Esophagus (tissue), 2 donors: Measurements from ENCODE around the gene C4orf54. TPM values are rescaled to one million over a fixed set of nuclear protein-coding genes. Genes with fewer than 3 reads are reported as not detected.

Source experiments
- H3K27ac ChIP-seq, 2 donors: one replicate each; pipeline ENCODE4 v1.5.1; 2013; ENCODE audit warnings: low read depth in 2 of 2, mild to moderate bottlenecking in 2 of 2, inconsistent platforms in 1 of 2, low read length in 1 of 2, moderate library complexity in 1 of 2
- H3K27me3 ChIP-seq, 2 donors: one replicate each; pipeline ENCODE4 v1.6.1; 2013; ENCODE audit warnings: low read length in 2 of 2, control low read depth in 1 of 2, mild to moderate bottlenecking in 1 of 2; ENCODE audit not compliant: insufficient read depth in 2 of 2, control insufficient read depth in 1 of 2
- H3K36me3 ChIP-seq, 2 donors: one replicate each; pipeline ENCODE4 v1.6.1; 2013; ENCODE audit warnings: low read length in 1 of 2; ENCODE audit not compliant: control insufficient read depth in 2 of 2, insufficient read depth in 2 of 2
- H3K4me1 ChIP-seq, 2 donors: one replicate each; pipeline ENCODE4 v1.6.1; 2013; ENCODE audit warnings: low read length in 1 of 2; ENCODE audit not compliant: control insufficient read depth in 2 of 2, insufficient read depth in 2 of 2
- H3K4me3 ChIP-seq, 2 donors: one replicate each; pipeline ENCODE4 v1.5.1; 2013; ENCODE audit warnings: low read length in 2 of 2, mild to moderate bottlenecking in 2 of 2, low read depth in 1 of 2, moderate library complexity in 1 of 2
- H3K9me3 ChIP-seq, 2 donors: one replicate each; pipeline ENCODE4 v1.6.1; 2013; ENCODE audit warnings: mild to moderate bottlenecking in 2 of 2, low read depth in 1 of 2, low read length in 1 of 2, moderate library complexity in 1 of 2; ENCODE audit not compliant: control insufficient read depth in 2 of 2, insufficient read depth in 1 of 2
- WGBS, 2 donors: extraction: QIAGEN DNeasy Blood & Tissue Kit; methylation state at CpG; one replicate each; pipeline ENCODE4 v1.1.7; 2013; 5-methylcytosine and 5-hydroxymethylcytosine counted together
- polyA plus RNA-seq, 2 donors: library from polyadenylated mRNA; stranded (reverse); fragments of 200-250 nt; gene quantifications; one replicate each; pipeline ENCODE4 v1.2.3, GENCODE V29; 2013
- donor health status: healthy with polysubstance abuse.
- donor health status: Bipolar disorder and iron deficiency.

C4orf54 gene
- polyA plus RNA-seq, result under 1 TPM; under 0.01 to 0.04 TPM

- Histone ChIP-seq H3K27ac (no peak within 1 kb of the TSS), H3K4me1 (peaks cover 0 to 3% of the 10 kb centered on the region in 2 donors), H3K4me3 (no peak within 1 kb of the TSS), H3K36me3 (no peaks in the 10 kb centered on the region), H3K27me3 (no peaks in the 10 kb centered on the region), H3K9me3 (peaks cover 0 to 3% of the 10 kb centered on the region in 2 donors)
- WGBS, 2 donors, result 74 to 75% methylated on average over 1 of the region's 1 CpG
Observed at GRCh38 chr4:99657798-99658197, at the start of gene C4orf54. Gene C4orf54, minus strand, starts transcription at chr4:99657828. Its CDS starts 3,180 bp downstream, at chr4:99654648.

- Histone ChIP-seq H3K4me1 (no peaks in the 10 kb centered on the region), H3K36me3 (no peaks in the 10 kb centered on the region), H3K4me3 (no peak overlapping the region), H3K9me3 (no peaks in the 10 kb centered on the region), H3K27me3 (no peaks in the 10 kb centered on the region), H3K27ac (no peak overlapping the region)
- whole genome bisulfite sequencing, 2 donors, result 94 to 99% methylated on average over 2 of the region's 2 CpGs
Observed at GRCh38 chr4:99705891-99706290, 48.3 kb upstream of the C4orf54 start.

- no peaks in the 10 kb centered on the region for H3K4me1 ChIP-seq
- no peak overlapping the region for H3K27ac ChIP-seq
- no peaks in the 10 kb centered on the region for H3K36me3 ChIP-seq
- no peaks in the 10 kb centered on the region for H3K9me3 ChIP-seq
- H3K4me3 ChIP-seq, result no peak overlapping the region
- H3K27me3 ChIP-seq, result no peaks in the 10 kb centered on the region
- 88% methylated on average over 3 of the region's 3 CpGs for WGBS, 2 donors
Observed at GRCh38 chr4:99696801-99697200, 39.2 kb upstream of the C4orf54 start.

DNA sequence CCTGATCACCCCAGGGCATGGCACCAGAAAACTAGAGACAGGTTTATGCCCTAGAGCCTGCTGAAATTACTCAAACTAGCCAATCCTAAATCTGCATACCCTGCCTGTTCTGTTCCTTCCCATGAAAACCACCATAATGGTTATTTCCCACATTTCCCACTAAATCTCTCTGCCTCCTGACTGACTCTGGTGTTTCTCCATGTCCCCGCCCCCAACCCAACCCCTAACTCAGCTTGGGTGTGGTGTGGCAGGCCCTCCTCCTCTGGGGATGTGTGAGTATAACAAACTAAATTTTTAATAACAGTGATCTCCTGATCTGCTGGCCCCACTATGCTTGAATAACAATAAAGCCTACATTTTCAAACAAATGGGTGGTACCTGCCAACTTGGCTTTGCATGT, 35.5 kb upstream of the C4orf54 start:
- Histone ChIP-seq H3K4me3 (no peak overlapping the region), H3K27ac (no peak overlapping the region), H3K4me1 (no peaks in the 10 kb centered on the region), H3K9me3 (no peaks in the 10 kb centered on the region), H3K36me3 (no peaks in the 10 kb centered on the region), H3K27me3 (no peaks in the 10 kb centered on the region)
- 70 to 81% methylated on average over 1 of the region's 1 CpG for WGBS, 2 donors

GRCh38 chr4:99690990-99691389, 33.4 kb upstream of the C4orf54 start:
- Histone ChIP-seq H3K27me3 (no peaks in the 10 kb centered on the region), H3K9me3 (no peaks in the 10 kb centered on the region), H3K4me1 (no peaks in the 10 kb centered on the region), H3K36me3 (no peaks in the 10 kb centered on the region), H3K4me3 (no peak overlapping the region), H3K27ac (no peak overlapping the region)

- Histone ChIP-seq H3K36me3 (no peaks in the 10 kb centered on the region), H3K9me3 (no peaks in the 10 kb centered on the region), H3K27ac (no peak overlapping the region), H3K4me3 (no peak overlapping the region), H3K27me3 (no peaks in the 10 kb centered on the region), H3K4me1 (no peaks in the 10 kb centered on the region)
Observed at GRCh38 chr4:99690472-99690871, 32.8 kb upstream of the C4orf54 start.

GRCh38 chr4:99687120-99687519, 29.5 kb upstream of the C4orf54 start:
- Histone ChIP-seq H3K27me3 (no peaks in the 10 kb centered on the region), H3K4me1 (no peaks in the 10 kb centered on the region), H3K27ac (no peak overlapping the region), H3K4me3 (no peak overlapping the region), H3K9me3 (no peaks in the 10 kb centered on the region), H3K36me3 (no peaks in the 10 kb centered on the region)
- WGBS, 2 donors, result 40 to 62% methylated on average over 1 of the region's 1 CpG

DNA sequence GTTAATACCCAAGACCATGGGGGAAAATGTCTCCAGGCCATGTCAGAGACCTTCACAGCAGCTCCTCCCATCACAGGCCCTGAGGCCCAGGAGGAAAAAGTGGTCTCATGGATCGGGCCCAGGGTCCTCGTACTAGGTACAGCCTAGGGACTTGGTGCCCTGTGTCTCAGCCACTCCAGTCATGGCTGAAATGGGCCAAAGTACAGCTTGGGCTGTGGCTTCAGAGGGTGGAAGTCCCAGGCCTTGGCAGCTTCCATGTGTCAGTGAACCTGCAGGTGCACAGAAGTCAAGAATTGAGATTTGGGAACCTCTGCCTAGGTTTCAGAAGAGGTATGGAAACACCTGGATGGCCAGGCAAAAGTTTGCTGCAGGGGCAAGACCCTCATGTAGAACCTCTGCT, 27.6 kb upstream of the C4orf54 start:
- H3K4me3 ChIP-seq, result no peak overlapping the region
- no peaks in the 10 kb centered on the region for H3K9me3 ChIP-seq
- 86 to 100% methylated on average over 2 of the region's 2 CpGs for WGBS, 2 donors
- H3K27ac ChIP-seq, result no peak overlapping the region
- no peaks in the 10 kb centered on the region for H3K4me1 ChIP-seq
- H3K36me3 ChIP-seq, result no peaks in the 10 kb centered on the region
- H3K27me3 ChIP-seq, result no peaks in the 10 kb centered on the region

DNA sequence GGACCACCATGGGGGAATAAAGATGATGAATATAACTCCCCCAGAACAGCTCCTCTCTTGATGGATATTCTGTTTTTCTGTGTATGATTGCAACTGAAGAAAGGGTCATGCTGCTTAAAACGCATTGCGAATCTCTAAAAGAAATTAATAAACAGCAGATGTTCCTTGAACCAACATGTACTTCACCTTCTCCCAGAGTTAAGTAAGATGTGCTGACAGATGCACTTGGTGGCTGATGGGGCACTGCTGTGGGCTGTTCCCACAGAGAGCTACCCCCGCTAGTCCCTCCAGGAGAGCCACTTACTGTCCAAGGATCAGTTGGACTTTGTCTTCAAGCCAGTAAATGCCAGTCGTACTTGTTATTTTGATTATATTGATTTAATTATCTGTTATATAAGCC, 26.3 kb upstream of the C4orf54 start:
- Histone ChIP-seq H3K36me3 (no peaks in the 10 kb centered on the region), H3K27ac (no peak overlapping the region), H3K4me3 (no peak overlapping the region), H3K9me3 (no peaks in the 10 kb centered on the region), H3K27me3 (no peaks in the 10 kb centered on the region), H3K4me1 (no peaks in the 10 kb centered on the region)
- 62 to 79% methylated on average over 4 of the region's 4 CpGs for WGBS, 2 donors

DNA sequence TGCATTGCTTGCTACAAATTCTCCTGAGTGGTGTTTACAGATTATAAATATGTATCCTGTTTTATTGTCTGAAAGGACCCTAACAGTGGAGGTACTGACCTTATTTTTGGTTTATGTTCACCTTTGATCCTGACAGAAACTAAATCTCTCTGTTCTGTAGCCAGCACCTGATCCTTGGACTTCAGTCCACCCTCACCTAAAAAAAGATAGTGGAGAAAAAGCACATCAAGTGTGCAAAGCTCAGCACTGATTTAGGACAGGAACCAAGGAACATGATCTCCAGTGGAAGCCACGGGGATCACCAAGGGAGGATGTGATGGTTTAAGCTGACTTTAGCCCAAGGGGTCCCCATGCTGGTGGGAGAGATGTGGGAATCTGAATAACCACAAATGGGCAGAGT, 22.3 kb upstream of the C4orf54 start:
- H3K27ac ChIP-seq, result no peak overlapping the region
- 64 to 87% methylated on average over 1 of the region's 1 CpG for WGBS, 2 donors
- H3K36me3 ChIP-seq, result no peaks in the 10 kb centered on the region
- H3K4me3 ChIP-seq, result no peak overlapping the region
- H3K9me3 ChIP-seq, result no peaks in the 10 kb centered on the region
- no peaks in the 10 kb centered on the region for H3K4me1 ChIP-seq
- no peaks in the 10 kb centered on the region for H3K27me3 ChIP-seq
